H1 (cell line): ENCODE results near the gene HMCN2. TPM values are rescaled to one million over a fixed set of nuclear protein-coding genes. Genes with fewer than 3 reads are reported as not detected.

ENCODE experiments used
- CTCF ChIA-PET: fragments of 300-600 bp; sonication (Branson Sonifier 250); formaldehyde crosslinking; loops from one replicate; lab custom pipeline; 2021; ENCODE audit not compliant: partially characterized antibody; lab: Charles Lee
- POLR2A ChIA-PET: fragments of 300-600 bp; sonication (Branson Sonifier 250); formaldehyde crosslinking; loops from one replicate; lab custom pipeline; 2021; ENCODE audit warnings: inconsistent platforms; ENCODE audit not compliant: partially characterized antibody; lab: Charles Lee
- DNase-seq, 2 experiments: peaks; one replicate each; pipeline versions ENCODE4 v3.0.0 to v3.0.0-alpha.2; 2010 to 2022; ENCODE audit warnings: low spot score in 2 of 2, low read depth in 1 of 2, mixed read lengths in 1 of 2
- FAIRE-seq: peaks from 2 replicates; lab custom pipeline; 2011; peaks lifted over from hg19 to GRCh38; lab: Jason Lieb, UNC
- H2AFZ ChIP-seq: 2 replicates; pipeline ENCODE4 v1.8.1; 2012; ENCODE audit warnings: low read length, inconsistent platforms
- H2AK5ac ChIP-seq: 2 replicates; pipeline ENCODE4 v1.6.1; 2013; ENCODE audit warnings: low read depth, low read length
- H2BK120ac ChIP-seq: replicated peaks from 2 replicates; pipeline ENCODE3; 2013; ENCODE audit warnings: low read depth, low read length, inconsistent platforms
- H2BK12ac ChIP-seq: 2 replicates; pipeline ENCODE4 v1.6.1; 2013; ENCODE audit warnings: low read depth, low read length
- H2BK15ac ChIP-seq: 2 replicates; pipeline ENCODE4 v1.6.1; 2013; ENCODE audit warnings: low read length
- H2BK20ac ChIP-seq: 2 replicates; pipeline ENCODE4 v1.6.1; 2013; ENCODE audit warnings: low read length
- H2BK5ac ChIP-seq: 2 replicates; pipeline ENCODE4 v1.6.1; 2013; ENCODE audit warnings: low read depth, low read length
- H3K14ac ChIP-seq: 2 replicates; pipeline ENCODE4 v1.6.1; 2013; ENCODE audit warnings: inconsistent platforms; ENCODE audit not compliant: insufficient read length
- H3K18ac ChIP-seq: 2 replicates; pipeline ENCODE4 v1.6.1; 2013; ENCODE audit warnings: low read length; ENCODE audit errors: extremely low read depth
- H3K23ac ChIP-seq: 2 replicates; pipeline ENCODE4 v1.6.1; 2013; ENCODE audit warnings: inconsistent platforms; ENCODE audit not compliant: insufficient read length
- H3K23me2 ChIP-seq: 2 replicates; pipeline ENCODE4 v1.6.1; 2013; ENCODE audit warnings: low read depth, low read length
- H3K27ac ChIP-seq: 2 replicates; pipeline ENCODE4 v1.6.1; 2011; ENCODE audit warnings: low read depth, low read length, inconsistent platforms
- H3K27me3 ChIP-seq, 4 experiments: replicated peaks in 1 of 4; 1 replicate in 1 of 4; 2 replicates in 3 of 4; pipeline versions ENCODE4 v1.6.1 to v1.8.1; 2011 to 2013; ENCODE audit warnings: low read length in 3 of 4, mild to moderate bottlenecking in 3 of 4, inconsistent platforms in 2 of 4, mixed read lengths in 2 of 4, moderate library complexity in 1 of 4; ENCODE audit not compliant: control insufficient read depth in 3 of 4, insufficient read depth in 3 of 4; ENCODE audit errors: extremely low read depth in 1 of 4
- H3K36me3 ChIP-seq, 4 experiments: 2 replicates each; pipeline versions ENCODE4 v1.6.1 to v1.8.1; 2011 to 2013; ENCODE audit warnings: mild to moderate bottlenecking in 4 of 4, low read length in 3 of 4, moderate library complexity in 2 of 4, control low read depth in 1 of 4, inconsistent platforms in 1 of 4; ENCODE audit not compliant: insufficient read depth in 4 of 4, control insufficient read depth in 2 of 4
- H3K4ac ChIP-seq: replicated peaks from 2 replicates; pipeline ENCODE3; 2013; ENCODE audit warnings: low read length, low read depth, mixed read lengths, inconsistent platforms; ENCODE audit not compliant: insufficient read length
- H3K4me1 ChIP-seq, 4 experiments: replicated peaks in 1 of 4; 1 replicate in 1 of 4; 2 replicates in 3 of 4; pipeline versions ENCODE4 v1.6.1 to v1.8.1; 2011 to 2013; ENCODE audit warnings: low read length in 3 of 4, inconsistent platforms in 2 of 4, mixed read lengths in 1 of 4; ENCODE audit not compliant: insufficient read depth in 4 of 4, control insufficient read depth in 3 of 4
- H3K4me2 ChIP-seq, 2 experiments: 2 replicates each; pipeline versions ENCODE4 v1.6.1 to v1.8.1; 2011 to 2013; ENCODE audit warnings: low read depth in 2 of 2, low read length in 2 of 2, control low read depth in 1 of 2, inconsistent platforms in 1 of 2, mild to moderate bottlenecking in 1 of 2; ENCODE audit not compliant: insufficient read depth in 1 of 2
- H3K4me3 ChIP-seq, 4 experiments: fragments of 200-600, 300-600 bp in 1 of 4; sonication (generic), shearing (Covaris generic), sonication (Bioruptor Twin) in 1 of 4; 2 replicates each; pipeline versions ENCODE4 v1.5.1 to v1.8.1; 2011 to 2016; ENCODE audit warnings: low read length in 4 of 4, low read depth in 3 of 4, control low read depth in 2 of 4, inconsistent platforms in 2 of 4, mild to moderate bottlenecking in 2 of 4, mixed read lengths in 1 of 4, moderate library complexity in 1 of 4; ENCODE audit not compliant: insufficient read depth in 2 of 4; ENCODE audit errors: extremely low read depth in 1 of 4
- H3K56ac ChIP-seq: replicated peaks from 2 replicates; pipeline ENCODE3; 2013; ENCODE audit warnings: low read depth, mild to moderate bottlenecking, mixed read lengths, low read length, inconsistent platforms; ENCODE audit not compliant: insufficient read length
- H3K79me1 ChIP-seq: 2 replicates; pipeline ENCODE4 v1.6.1; 2013; ENCODE audit warnings: low read depth, low read length, control low read depth
- H3K79me2 ChIP-seq, 2 experiments: 2 replicates each; pipeline versions ENCODE4 v1.6.1 to v1.8.1; 2012 to 2013; ENCODE audit warnings: low read length in 2 of 2, mild to moderate bottlenecking in 2 of 2, inconsistent platforms in 1 of 2; ENCODE audit not compliant: insufficient read depth in 2 of 2, control insufficient read depth in 1 of 2
- H3K9ac ChIP-seq, 4 experiments: replicated peaks in 1 of 4; 1 replicate in 1 of 4; 2 replicates in 3 of 4; pipeline versions ENCODE4 v1.6.1 to v1.8.1; 2011 to 2013; ENCODE audit warnings: low read depth in 3 of 4, low read length in 3 of 4, control low read depth in 2 of 4, mild to moderate bottlenecking in 2 of 4, moderate library complexity in 2 of 4, inconsistent platforms in 1 of 4; ENCODE audit errors: extremely low read depth in 1 of 4
- H3K9me3 ChIP-seq, 2 experiments: 2 replicates each; pipeline versions ENCODE4 v1.6.1 to v1.8.1; 2012 to 2013; ENCODE audit warnings: mild to moderate bottlenecking in 2 of 2, moderate library complexity in 2 of 2, control low read depth in 1 of 2, inconsistent platforms in 1 of 2, low read depth in 1 of 2, low read length in 1 of 2, mixed read lengths in 1 of 2; ENCODE audit not compliant: insufficient read depth in 2 of 2
- H4K20me1 ChIP-seq, 2 experiments: replicated peaks in 1 of 2; 2 replicates each; pipeline versions ENCODE3 to v1.8.1; 2011 to 2013; ENCODE audit warnings: inconsistent platforms in 2 of 2, low read length in 2 of 2, mild to moderate bottlenecking in 1 of 2; ENCODE audit not compliant: insufficient read depth in 2 of 2, control insufficient read depth in 1 of 2
- H4K5ac ChIP-seq: 2 replicates; pipeline ENCODE4 v1.6.1; 2013; ENCODE audit warnings: low read length, low read depth, mixed read lengths, inconsistent platforms; ENCODE audit not compliant: insufficient read length
- H4K8ac ChIP-seq: 2 replicates; pipeline ENCODE4 v1.8.0; 2013; ENCODE audit warnings: mild to moderate bottlenecking, moderate library complexity, low read length, inconsistent platforms; ENCODE audit not compliant: insufficient read depth; ENCODE audit errors: extremely low read depth
- H4K91ac ChIP-seq: replicated peaks from 2 replicates; pipeline ENCODE3; 2013; ENCODE audit warnings: low read length, mixed read lengths, inconsistent platforms; ENCODE audit not compliant: insufficient read length
- CBX5 ChIP-seq: fragments of 300-800, 300-1000 bp; sonication (generic); IDR thresholded peaks from 2 replicates; pipeline ENCODE4 v1.7.1; 2016; ENCODE audit warnings: antibody characterized with exemption, low read length, low read depth
- CBX8 ChIP-seq: fragments of 300-800, 300-1000 bp; sonication (generic); IDR thresholded peaks from 2 replicates; pipeline ENCODE4 v1.7.1; 2016; ENCODE audit warnings: low read depth, low read length, borderline replicate concordance
- JUND ChIP-seq: IDR thresholded peaks from 2 replicates; pipeline ENCODE4 v1.6.1; 2011; ENCODE audit warnings: mild to moderate bottlenecking, improper control_type of control experiment, low read length
- POLR2A ChIP-seq, 2 experiments: IDR thresholded peaks; 1 replicate in 1 of 2; 2 replicates in 1 of 2; pipeline ENCODE4 v1.6.1; 2011; ENCODE audit warnings: low read depth in 2 of 2, low read length in 2 of 2, mild to moderate bottlenecking in 2 of 2; ENCODE audit errors: control extremely low read depth in 1 of 2
- POU5F1 ChIP-seq: IDR thresholded peaks from 2 replicates; pipeline ENCODE4 v1.6.1; 2011; ENCODE audit warnings: low read depth, mild to moderate bottlenecking, low read length, moderate library complexity
- RNF2 ChIP-seq: fragments of 200-900, 300-1000 bp; sonication (generic); IDR thresholded peaks from 2 replicates; pipeline ENCODE4 v1.7.1; 2016; ENCODE audit warnings: borderline replicate concordance, low read depth, mild to moderate bottlenecking, antibody characterized with exemption, low read length; ENCODE audit not compliant: poor library complexity, severe bottlenecking; ENCODE audit errors: missing control alignments
- SAP30 ChIP-seq: fragments of 300-600 bp; sonication (generic); IDR thresholded peaks from 2 replicates; pipeline ENCODE4 v1.7.1; 2012; ENCODE audit warnings: low read length, moderate library complexity, mild to moderate bottlenecking, inconsistent platforms; ENCODE audit not compliant: insufficient read depth, insufficient replicate concordance
- SIRT6 ChIP-seq: IDR thresholded peaks from one replicate; pipeline ENCODE4 v1.7.1; 2012; ENCODE audit warnings: low read length, inconsistent platforms
- SP2 ChIP-seq: IDR thresholded peaks from 2 replicates; pipeline ENCODE4 v1.6.1; 2012; ENCODE audit warnings: mild to moderate bottlenecking, low read length, inconsistent platforms
- TAF1 ChIP-seq: IDR thresholded peaks from 2 replicates; pipeline ENCODE4 v1.6.1; 2011; ENCODE audit warnings: mild to moderate bottlenecking, low read depth, low read length
- TBP ChIP-seq: IDR thresholded peaks from 2 replicates; pipeline ENCODE4 v1.6.1; 2011; ENCODE audit warnings: low read depth, low read length, improper control_type of control experiment
- TEAD4 ChIP-seq: IDR thresholded peaks from 2 replicates; pipeline ENCODE4 v1.6.1; 2012; ENCODE audit warnings: low read depth, low read length, inconsistent platforms, mixed read lengths
- YY1 ChIP-seq: IDR thresholded peaks from 2 replicates; pipeline ENCODE4 v1.6.1; 2011; ENCODE audit warnings: low read depth, mild to moderate bottlenecking, low read length
- ZNF274 ChIP-seq: IDR thresholded peaks from 2 replicates; pipeline ENCODE4 v1.7.0; 2012; ENCODE audit warnings: low read length, borderline replicate concordance; ENCODE audit errors: extremely low read depth
- WGBS, 2 experiments: shearing (Covaris generic) in 1 of 2; methylation state at CpG; one replicate each; pipeline versions ENCODE4 v1.1.6 to v1.1.7; 2013 to 2015; ENCODE audit warnings: low lambda C conversion rate in 2 of 2, mixed read lengths in 2 of 2, inconsistent platforms in 1 of 2, low coverage in 1 of 2, missing lambda C conversion rate in 1 of 2; ENCODE audit not compliant: insufficient replicate concordance in 2 of 2, insufficient coverage in 1 of 2, insufficient read length in 1 of 2; ENCODE audit errors: extremely low coverage in 1 of 2, missing lambda C conversion rate in 1 of 2; 5-methylcytosine and 5-hydroxymethylcytosine counted together
- polyA plus RNA-seq, 7 experiments: library from polyadenylated mRNA; depleted of rRNA in 3 of 7; stranded (reverse) in 5 of 7; unstranded in 2 of 7; fragments of >200 nt in 5 of 7; fragments of 200-250 nt in 2 of 7; gene quantifications; 1 replicate in 5 of 7; 2 replicates in 1 of 7; 4 replicates in 1 of 7; pipeline versions ENCODE4 v1.2.1 to v1.2.3, GENCODE V29; 2011 to 2013; ENCODE audit warnings: missing spikeins in 2 of 7, mixed read lengths in 2 of 7
- total RNA-seq: library from RNA; stranded (reverse); fragmentation: NEBNext Ultra II Directional; extraction: Animal tissue kit (Norgen Biotek cat#: 25700); gene quantifications from 2 replicates; pipeline ENCODE4 v1.2.1, GENCODE V29; 2021

Gene HMCN2
- total and polyA plus RNA-seq, 2 of the 8 experiments (the other 6 are each of a cell fraction or from before 2014, with no cell fraction given), result 5.0 to 9.1 TPM

DNA sequence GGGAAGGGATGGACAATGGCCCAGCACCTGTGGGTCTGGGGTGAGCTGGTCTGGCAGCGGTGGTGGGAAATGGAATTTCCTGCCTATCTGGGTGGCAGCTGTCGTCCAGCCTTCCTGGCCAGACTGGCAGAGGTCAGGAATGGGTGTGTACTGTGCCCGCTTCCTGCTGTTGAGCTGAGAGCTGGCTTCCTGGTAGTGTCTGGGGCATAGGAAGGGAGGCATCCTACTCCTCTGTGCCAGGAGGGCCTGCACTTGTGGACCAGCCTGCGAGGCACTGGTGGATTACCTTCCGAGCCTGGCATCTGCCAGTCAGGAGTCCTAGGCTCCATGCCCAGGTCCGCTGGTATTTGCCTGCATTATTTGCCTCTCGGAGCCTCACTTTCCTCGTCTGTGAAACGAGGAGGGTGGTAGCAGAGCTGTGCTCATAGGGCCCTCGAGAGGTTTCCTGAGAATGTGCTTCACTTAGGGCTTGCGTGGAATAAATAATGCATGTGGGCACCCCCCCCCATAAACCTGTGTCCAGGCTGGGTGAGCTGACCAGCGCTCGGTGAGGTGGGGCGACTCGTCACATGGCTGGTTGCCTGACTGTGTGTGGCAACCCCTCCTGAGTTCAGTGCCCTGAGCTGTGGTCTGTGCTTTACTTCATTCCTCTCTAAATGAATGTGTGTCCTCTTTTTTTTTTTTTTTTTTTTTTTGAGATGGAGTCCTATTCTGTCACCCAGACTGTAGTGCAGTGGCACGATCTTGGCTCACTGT is 47.7 kb downstream of the HMCN2 start:
- no peak overlapping the region for H2AK5ac ChIP-seq
- no peaks in the 10 kb centered on the region for H3K79me2 ChIP-seq
- 88% methylated on average over 14 of the region's 16 CpGs; no CpG with 5 or more reads in 1 of the 2 experiments for whole genome bisulfite sequencing, 2 experiments
- no peaks in the 10 kb centered on the region for H4K20me1 ChIP-seq
- H2AFZ ChIP-seq, result no peak overlapping the region
- no peak overlapping the region for H3K18ac ChIP-seq
- H3K4me3 ChIP-seq, result no peak overlapping the region
- H3K4me2 ChIP-seq, result no peak overlapping the region
- no peak overlapping the region for H4K5ac ChIP-seq
- H3K56ac ChIP-seq, result no peak overlapping the region
- FAIRE-seq, result no peak
- peaks cover 0 to 13% (median 2%) of the 10 kb centered on the region in 4 experiments; a peak in 4 of 7 replicates for H3K4me1 ChIP-seq
- no peak for DNase-seq
- no peak overlapping the region for H2BK120ac ChIP-seq
- peaks cover 0 to 3% (median 0%) of the 10 kb centered on the region in 4 experiments; a peak in 1 of 8 replicates for H3K36me3 ChIP-seq
- no peaks in the 10 kb centered on the region for H3K79me1 ChIP-seq
- H2BK5ac ChIP-seq, result no peak overlapping the region
- H3K9me3 ChIP-seq, result no peaks in the 10 kb centered on the region
- no peak overlapping the region for H3K14ac ChIP-seq
- no peak overlapping the region for H3K9ac ChIP-seq
- ChIA-PET POLR2A (interaction anchor here (1.3 kb wide), 1 partner anchor 17 kb away, joined by 3 read pairs; no protein-coding TSS in a partner anchor), CTCF (interaction anchor here (0.7 to 3.6 kb wide), 10 partner anchors 10 to 207 kb away, joined by 3 to 18 read pairs (median 4); no protein-coding TSS in a partner anchor)
- H2BK20ac ChIP-seq, result no peak overlapping the region
- no peak overlapping the region for H3K4ac ChIP-seq
- no peaks in the 10 kb centered on the region for H3K27me3 ChIP-seq
- peak overlapping the region; percentile 57; the same call in 1 of the 2 replicates for H4K8ac ChIP-seq
- no peak overlapping the region for H4K91ac ChIP-seq
- H3K23me2 ChIP-seq, result no peaks in the 10 kb centered on the region
- H3K27ac ChIP-seq, result no peak overlapping the region
- H3K23ac ChIP-seq, result no peak overlapping the region
- no peak overlapping the region for H2BK12ac ChIP-seq
- no peak overlapping the region for H2BK15ac ChIP-seq
- no peak for TF ChIP-seq TAF1
- no peak for TF ChIP-seq POU5F1
- no peak for TF ChIP-seq JUND
- no peak for TF ChIP-seq YY1
- no peak for TF ChIP-seq SP2
- no peak for TF ChIP-seq SAP30
- TF ChIP-seq RNF2, result no peak
- no peak for TF ChIP-seq CBX5
- TF ChIP-seq CBX8, result no peak
- TF ChIP-seq TEAD4, result no peak
- TF ChIP-seq TBP, result no peak
- no peak for TF ChIP-seq POLR2A (IDR thresholded peaks at IDR 0.05; ENCODE audit: control extremely low read depth in 1 of 2, low read depth in 2 of 2, low read length in 2 of 2)
- no peak for TF ChIP-seq SIRT6
- TF ChIP-seq ZNF274, result no peak
